ENCODE data around the gene CCDC30.

CCDC30 gene

DNA sequence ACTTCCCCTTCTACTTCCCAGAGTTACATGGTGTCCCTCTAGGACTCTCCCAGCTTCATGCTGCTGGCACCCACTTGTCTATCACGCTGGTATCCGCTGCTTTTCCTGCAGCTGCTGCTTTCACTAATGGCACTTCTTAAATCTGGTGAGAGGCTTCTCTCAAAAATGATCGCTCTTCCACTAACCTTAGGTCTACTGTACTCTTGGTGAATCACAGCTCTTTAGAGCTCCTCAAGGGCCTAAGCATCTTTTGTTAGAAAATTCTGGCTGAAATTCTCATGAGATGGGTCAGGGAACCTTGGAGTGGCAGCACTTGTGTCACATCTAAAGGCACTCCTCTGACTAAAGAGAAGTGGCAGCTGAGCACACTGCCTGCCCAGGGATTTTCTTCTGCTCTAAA is 39.4 kb upstream of the CCDC30 start:
- TF ChIP-seq, protein P1, sequence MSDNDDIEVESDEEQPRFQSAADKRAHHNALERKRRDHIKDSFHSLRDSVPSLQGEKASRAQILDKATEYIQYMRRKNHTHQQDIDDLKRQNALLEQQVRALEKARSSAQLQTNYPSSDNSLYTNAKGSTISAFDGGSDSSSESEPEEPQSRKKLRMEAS (IDR thresholded peaks at IDR 0.05): no peak
- TF ChIP-seq CEBPB (IDR thresholded peaks at IDR 0.05) (no peak), EGR1 (IDR thresholded peaks at IDR 0.05) (no peak), NFIC (IDR thresholded peaks at IDR 0.05) (no peak), TEAD4 (IDR thresholded peaks at IDR 0.05) (no peak), TCF12 (IDR thresholded peaks at IDR 0.05; ENCODE audit: low read depth) (no peak), YY1 (IDR thresholded peaks at IDR 0.05; ENCODE audit: low read depth) (no peak), TAF1 (IDR thresholded peaks at IDR 0.05; ENCODE audit: low read depth) (no peak), EP300 (IDR thresholded peaks at IDR 0.05; ENCODE audit: borderline replicate concordance) (no peak), FOXM1 (IDR thresholded peaks at IDR 0.05; ENCODE audit: borderline replicate concordance, low read depth) (no peak), CREB1 (IDR thresholded peaks at IDR 0.05; ENCODE audit: low read depth) (no peak), RAD21 (IDR thresholded peaks at IDR 0.05; ENCODE audit: low read depth) (no peak), REST (IDR thresholded peaks at IDR 0.05; ENCODE audit: low read depth) (no peak)
- TF ChIP-seq, protein P2, sequence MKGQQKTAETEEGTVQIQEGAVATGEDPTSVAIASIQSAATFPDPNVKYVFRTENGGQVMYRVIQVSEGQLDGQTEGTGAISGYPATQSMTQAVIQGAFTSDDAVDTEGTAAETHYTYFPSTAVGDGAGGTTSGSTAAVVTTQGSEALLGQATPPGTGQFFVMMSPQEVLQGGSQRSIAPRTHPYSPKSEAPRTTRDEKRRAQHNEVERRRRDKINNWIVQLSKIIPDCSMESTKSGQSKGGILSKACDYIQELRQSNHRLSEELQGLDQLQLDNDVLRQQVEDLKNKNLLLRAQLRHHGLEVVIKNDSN (IDR thresholded peaks at IDR 0.05): no peak

DNA sequence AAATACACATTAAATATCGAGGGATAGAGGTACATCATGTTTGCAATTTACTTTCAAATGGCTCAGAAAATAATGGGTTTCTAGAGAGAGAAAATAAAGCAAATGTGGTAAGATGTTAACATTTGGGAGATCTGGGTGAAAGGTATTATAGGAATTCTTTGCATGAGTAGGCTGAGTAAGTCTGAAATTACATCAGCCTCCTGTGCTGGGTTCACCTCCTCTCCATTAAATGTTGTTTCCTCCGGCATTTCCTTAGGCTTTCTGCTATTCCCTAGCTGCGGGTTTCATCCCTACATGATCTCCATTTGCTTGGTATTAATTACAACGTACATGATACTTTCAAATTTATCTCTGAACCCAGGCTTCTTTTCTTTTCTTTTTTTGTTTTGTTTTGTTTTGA is 38.9 kb upstream of the CCDC30 start:
- TF ChIP-seq TCF12 (IDR thresholded peaks at IDR 0.05; ENCODE audit: low read depth): no peak
- TF ChIP-seq CREB1 (IDR thresholded peaks at IDR 0.05; ENCODE audit: low read depth): no peak
- TF ChIP-seq YY1 (IDR thresholded peaks at IDR 0.05; ENCODE audit: low read depth): no peak
- TF ChIP-seq TAF1 (IDR thresholded peaks at IDR 0.05; ENCODE audit: low read depth): no peak
- TF ChIP-seq, protein P2 (IDR thresholded peaks at IDR 0.05): no peak
- TF ChIP-seq REST (IDR thresholded peaks at IDR 0.05; ENCODE audit: low read depth): no peak
- no peak for TF ChIP-seq TEAD4 (IDR thresholded peaks at IDR 0.05)
- TF ChIP-seq RAD21 (IDR thresholded peaks at IDR 0.05; ENCODE audit: low read depth): no peak
- no peak for TF ChIP-seq CEBPB (IDR thresholded peaks at IDR 0.05)
- no peak for TF ChIP-seq EP300 (IDR thresholded peaks at IDR 0.05; ENCODE audit: borderline replicate concordance)
- TF ChIP-seq, protein P1 (IDR thresholded peaks at IDR 0.05): no peak
- TF ChIP-seq FOXM1 (IDR thresholded peaks at IDR 0.05; ENCODE audit: borderline replicate concordance, low read depth): no peak
- TF ChIP-seq ZBTB7A (IDR thresholded peaks at IDR 0.05; ENCODE audit: low read depth): no peak
- no peak for TF ChIP-seq EGR1 (IDR thresholded peaks at IDR 0.05)
- TF ChIP-seq NFIC (IDR thresholded peaks at IDR 0.05): no peak

DNA sequence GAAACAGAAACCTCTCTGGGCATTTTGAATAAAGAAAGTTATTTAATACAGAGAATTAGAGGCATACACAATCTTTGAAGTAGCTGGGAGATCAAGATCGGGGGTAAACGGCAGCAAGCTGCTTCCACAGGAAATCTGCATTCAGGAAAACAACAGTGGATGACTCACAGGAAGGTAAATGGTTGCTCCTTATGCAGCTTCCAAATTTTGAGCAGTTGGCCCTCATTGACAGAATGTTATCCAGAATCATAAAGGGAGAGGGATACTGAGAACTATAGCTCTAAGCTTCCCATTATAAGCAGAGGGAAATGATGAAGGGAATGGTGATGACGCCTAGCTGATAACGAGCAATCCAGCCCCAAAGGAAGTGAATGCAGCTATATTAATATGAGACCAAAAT is 35.8 kb upstream of the CCDC30 start:
- TF ChIP-seq, protein P2 (IDR thresholded peaks at IDR 0.05): no peak
- TF ChIP-seq ZBTB7A (IDR thresholded peaks at IDR 0.05; ENCODE audit: low read depth): no peak
- no peak for TF ChIP-seq TEAD4 (IDR thresholded peaks at IDR 0.05)
- TF ChIP-seq YY1 (IDR thresholded peaks at IDR 0.05; ENCODE audit: low read depth): no peak
- no peak for TF ChIP-seq REST (IDR thresholded peaks at IDR 0.05; ENCODE audit: low read depth)
- no peak for TF ChIP-seq RAD21 (IDR thresholded peaks at IDR 0.05; ENCODE audit: low read depth)
- TF ChIP-seq CREB1 (IDR thresholded peaks at IDR 0.05; ENCODE audit: low read depth): no peak
- no peak for TF ChIP-seq FOXM1 (IDR thresholded peaks at IDR 0.05; ENCODE audit: borderline replicate concordance, low read depth)
- TF ChIP-seq EP300 (IDR thresholded peaks at IDR 0.05; ENCODE audit: borderline replicate concordance): no peak
- TF ChIP-seq EGR1 (IDR thresholded peaks at IDR 0.05): no peak

- TF ChIP-seq NFIC (IDR thresholded peaks at IDR 0.05) (no peak), YY1 (IDR thresholded peaks at IDR 0.05; ENCODE audit: low read depth) (no peak), TEAD4 (IDR thresholded peaks at IDR 0.05) (no peak), EP300 (IDR thresholded peaks at IDR 0.05; ENCODE audit: borderline replicate concordance) (no peak)
These were observed 33.5 kb upstream of the CCDC30 start for GRCh38 chr1:42429603-42430002.

Measured in Ishikawa (cell line).